Endometrial microvascular endothelial cells (primary cell): ENCODE data around the gene ABCA7. TPM values are rescaled to one million over a fixed set of nuclear protein-coding genes. Genes with fewer than 3 reads are reported as not detected.
"Not testable (repeated sequence)": the region's sequence is repeated elsewhere in the genome, so short reads cannot be mapped to it uniquely, and the experiment has no call there.

ENCODE experiments used
- in situ Hi-C: cut with HindIII; loops from 2 replicates; pipeline ENCODE4 v1.10.0; 2017; ENCODE audit warnings: low sequenced_read_pairs, low pct_unique_long_range_greater_than_20kb; ENCODE audit errors: inconsistent ontology term
- total RNA-seq: library from RNA; depleted of rRNA; stranded (reverse); fragments of >200 nt; gene quantifications from one replicate; pipeline ENCODE4 v1.2.3, GENCODE V29; 2015; ENCODE audit errors: inconsistent ontology term

Gene ABCA7
- total RNA-seq, 1 donor from 2014 or later: 1.8 TPM

- in situ Hi-C loops: no loop called here
Measured at GRCh38 chr19:1015061-1015781, 24.7 kb upstream of the ABCA7 start.

- in situ Hi-C loops: no loop called here
Measured at GRCh38 chr19:1015782-1016646, 23.9 kb upstream of the ABCA7 start.

- in situ Hi-C loops: no loop called here
Measured at GRCh38 chr19:1016647-1017114, 23.2 kb upstream of the ABCA7 start.

- in situ Hi-C loops: no loop called here
Measured at GRCh38 chr19:1017115-1017905, 22.6 kb upstream of the ABCA7 start.

- in situ Hi-C loops: no loop called here
Measured at GRCh38 chr19:1017906-1018305, 22.0 kb upstream of the ABCA7 start.

- in situ Hi-C loops: no loop called here
Measured at GRCh38 chr19:1018393-1018792, 21.5 kb upstream of the ABCA7 start.

GRCh38 chr19:1018932-1019615 is 20.8 kb upstream of the ABCA7 start:
- in situ Hi-C loops: no loop called here

- in situ Hi-C loops: no loop called here
Measured at GRCh38 chr19:1019616-1019961, 20.3 kb upstream of the ABCA7 start.

GRCh38 chr19:1019980-1020867 is 19.7 kb upstream of the ABCA7 start:
- in situ Hi-C loops: no loop called here

GRCh38 chr19:1020868-1021425 is 19.0 kb upstream of the ABCA7 start, which contains the start of gene TMEM259:
Gene TMEM259 (minus strand): TSS chr19:1021123. CDS start chr19:1020996, 127 bp downstream.
- in situ Hi-C loops: no loop called here

GRCh38 chr19:1023883-1024188 is 16.1 kb upstream of the ABCA7 start:
- in situ Hi-C loops: not testable (repeated sequence)

GRCh38 chr19:1025080-1025479 is 14.8 kb upstream of the ABCA7 start:
- in situ Hi-C loops: not testable (repeated sequence)

- in situ Hi-C loops: no loop called here
Measured at GRCh38 chr19:1025960-1026782, 13.7 kb upstream of the ABCA7 start, which contains the start of gene CNN2. Gene CNN2 (plus strand): TSS chr19:1026608. CDS start chr19:1026662, 54 bp downstream.

- in situ Hi-C loops: no loop called here
Measured at GRCh38 chr19:1026783-1027649, 12.9 kb upstream of the ABCA7 start.

GRCh38 chr19:1027650-1028061 is 12.3 kb upstream of the ABCA7 start:
- in situ Hi-C loops: no loop called here
